NB4 (cell line): ENCODE results near the gene IFT25.

Experiments used
- CTCF ChIP-seq: IDR thresholded peaks from one replicate; pipeline ENCODE4 v1.5.1; 2012; ENCODE audit warnings: low read depth, low read length
- MYC ChIP-seq: IDR thresholded peaks from 2 replicates; pipeline ENCODE4 v1.6.1; 2011; ENCODE audit warnings: low read depth, low read length

GRCh38 chr1:53943490-53944043 is 1.9 kb downstream of the IFT25 start:
- TF ChIP-seq MYC (no peak), CTCF (no peak)
